Measurements from ENCODE around the gene ST8SIA4.

Gene ST8SIA4

DNA sequence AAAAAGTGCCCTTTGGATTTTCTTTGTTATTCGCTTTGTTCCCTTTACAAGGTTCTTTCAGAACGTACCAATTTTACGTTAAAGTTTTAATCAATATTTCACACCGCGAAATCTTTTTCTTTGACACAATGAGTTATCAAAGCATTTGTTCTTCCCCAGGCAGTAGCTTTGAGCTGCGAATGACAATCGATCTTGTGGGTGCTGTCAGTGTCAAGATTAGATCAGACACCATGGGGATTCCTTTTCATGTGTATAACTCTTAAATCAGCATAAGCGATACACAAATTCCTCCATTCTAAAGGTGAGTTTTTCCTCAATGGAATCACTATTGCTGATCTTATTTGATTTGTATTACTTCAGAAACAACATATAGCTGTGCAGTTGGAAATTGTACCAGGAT, 145.5 kb downstream of the ST8SIA4 start:
- no peak overlapping the region for H2AFZ ChIP-seq (ENCODE audit: low read length)
- no peaks in the 10 kb centered on the region for H4K20me1 ChIP-seq (ENCODE audit: insufficient read depth, low read length)
- no peak overlapping the region for H3K4me3 ChIP-seq (ENCODE audit: low read depth, low read length, poor library complexity, severe bottlenecking)
- H3K27ac ChIP-seq (ENCODE audit: low read depth, low read length, poor library complexity, severe bottlenecking): no peak overlapping the region
- TF ChIP-seq, protein P1, sequence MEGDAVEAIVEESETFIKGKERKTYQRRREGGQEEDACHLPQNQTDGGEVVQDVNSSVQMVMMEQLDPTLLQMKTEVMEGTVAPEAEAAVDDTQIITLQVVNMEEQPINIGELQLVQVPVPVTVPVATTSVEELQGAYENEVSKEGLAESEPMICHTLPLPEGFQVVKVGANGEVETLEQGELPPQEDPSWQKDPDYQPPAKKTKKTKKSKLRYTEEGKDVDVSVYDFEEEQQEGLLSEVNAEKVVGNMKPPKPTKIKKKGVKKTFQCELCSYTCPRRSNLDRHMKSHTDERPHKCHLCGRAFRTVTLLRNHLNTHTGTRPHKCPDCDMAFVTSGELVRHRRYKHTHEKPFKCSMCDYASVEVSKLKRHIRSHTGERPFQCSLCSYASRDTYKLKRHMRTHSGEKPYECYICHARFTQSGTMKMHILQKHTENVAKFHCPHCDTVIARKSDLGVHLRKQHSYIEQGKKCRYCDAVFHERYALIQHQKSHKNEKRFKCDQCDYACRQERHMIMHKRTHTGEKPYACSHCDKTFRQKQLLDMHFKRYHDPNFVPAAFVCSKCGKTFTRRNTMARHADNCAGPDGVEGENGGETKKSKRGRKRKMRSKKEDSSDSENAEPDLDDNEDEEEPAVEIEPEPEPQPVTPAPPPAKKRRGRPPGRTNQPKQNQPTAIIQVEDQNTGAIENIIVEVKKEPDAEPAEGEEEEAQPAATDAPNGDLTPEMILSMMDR (IDR thresholded peaks at IDR 0.05; ENCODE audit: low read length): no peak
- no peak for TF ChIP-seq EZH2 (IDR thresholded peaks at IDR 0.05; ENCODE audit: borderline replicate concordance, low read length)
- no peaks in the 10 kb centered on the region for H3K9me2 ChIP-seq (ENCODE audit: low read depth, low read length)
- no peak overlapping the region for H3K9ac ChIP-seq (ENCODE audit: low read length)
- H3K27me3 ChIP-seq (ENCODE audit: insufficient read depth, low read length): no peaks in the 10 kb centered on the region
- no peaks in the 10 kb centered on the region for H3K9me3 ChIP-seq (ENCODE audit: low read length)
- H3K4me2 ChIP-seq (ENCODE audit: low read length): no peak overlapping the region
- no peaks in the 10 kb centered on the region for H3F3A ChIP-seq (ENCODE audit: insufficient read depth, low read length)
- H3K36me3 ChIP-seq (ENCODE audit: insufficient read depth, low read length): no peaks in the 10 kb centered on the region
- no peaks in the 10 kb centered on the region for H3K79me2 ChIP-seq (ENCODE audit: insufficient read depth, low read length)
- H3K4me1 ChIP-seq (ENCODE audit: insufficient read depth, low read length, severe bottlenecking): no peaks in the 10 kb centered on the region

All from OCI-LY1 (cell line).